ENCODE data around the gene VPS35.

The VPS35 gene

DNA sequence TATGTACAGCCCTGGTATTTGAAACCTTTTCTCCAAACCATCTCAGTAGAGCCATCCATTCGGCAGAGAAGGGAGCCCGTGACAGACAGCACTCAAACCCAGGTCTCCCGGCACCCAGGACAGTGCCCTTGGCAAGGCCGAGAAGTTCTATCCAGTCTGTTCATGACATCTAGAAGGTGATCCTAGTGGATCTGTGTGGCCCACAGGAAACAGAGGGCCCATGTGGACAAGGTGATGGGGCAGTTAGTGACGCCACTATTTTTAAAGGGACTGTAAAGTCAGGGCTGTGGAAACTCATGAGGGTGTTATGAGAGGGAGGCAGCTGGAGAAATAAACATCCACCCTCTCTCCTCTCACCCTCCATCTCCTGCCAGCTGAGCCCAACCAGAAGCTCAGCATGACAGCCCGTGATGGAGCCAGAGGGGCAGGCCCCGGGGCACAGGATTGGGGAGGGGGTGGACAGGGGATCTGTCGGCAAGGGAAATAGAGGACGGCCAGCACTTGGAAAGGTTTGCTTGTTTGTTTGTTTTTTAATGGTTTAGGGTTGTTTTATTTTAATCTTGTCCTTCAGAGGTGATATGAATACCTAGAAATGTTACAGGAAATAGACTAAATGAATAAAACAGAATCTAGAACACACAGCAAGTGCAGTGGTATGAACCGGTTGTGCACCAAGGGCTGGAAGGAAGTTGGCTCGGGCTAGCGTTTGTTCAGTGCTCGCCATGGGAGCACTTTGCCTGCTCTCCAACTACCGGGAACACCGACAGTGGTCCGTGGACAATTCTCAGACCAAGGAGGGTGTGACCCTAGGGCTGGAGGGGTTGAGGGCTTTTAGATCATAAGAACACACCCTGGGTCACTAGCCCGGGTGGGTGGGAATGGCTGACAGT lies 42.1 kb upstream of the VPS35 start:
- H3K4me2 ChIP-seq (ENCODE audit: low read depth, low read length, poor library complexity, severe bottlenecking), result no peak overlapping the region
- H3K9ac ChIP-seq (ENCODE audit: low read depth, low read length, poor library complexity, severe bottlenecking), result no peak overlapping the region
- H3F3A ChIP-seq (ENCODE audit: low read depth), result no peaks in the 10 kb centered on the region
- H3K79me2 ChIP-seq (ENCODE audit: insufficient read depth, low read length), result no peaks in the 10 kb centered on the region
- H3K9me2 ChIP-seq (replicated peaks; ENCODE audit: low read depth, low read length), result no peaks in the 10 kb centered on the region
- no peaks in the 10 kb centered on the region for H3K27me3 ChIP-seq (ENCODE audit: insufficient read depth, low read length, poor library complexity, severe bottlenecking)
- no peaks in the 10 kb centered on the region for H4K20me1 ChIP-seq (ENCODE audit: insufficient read depth, low read length, poor library complexity, severe bottlenecking)
- H2AFZ ChIP-seq (ENCODE audit: low read length), result no peak overlapping the region
- no peak overlapping the region for H3K4me3 ChIP-seq (ENCODE audit: low read length, poor library complexity, severe bottlenecking)
- peaks cover 5% of the 10 kb centered on the region; the same call in 1 of the 2 replicates for H3K9me3 ChIP-seq (ENCODE audit: insufficient read depth, low read depth, low read length)
- TF ChIP-seq, protein P1, sequence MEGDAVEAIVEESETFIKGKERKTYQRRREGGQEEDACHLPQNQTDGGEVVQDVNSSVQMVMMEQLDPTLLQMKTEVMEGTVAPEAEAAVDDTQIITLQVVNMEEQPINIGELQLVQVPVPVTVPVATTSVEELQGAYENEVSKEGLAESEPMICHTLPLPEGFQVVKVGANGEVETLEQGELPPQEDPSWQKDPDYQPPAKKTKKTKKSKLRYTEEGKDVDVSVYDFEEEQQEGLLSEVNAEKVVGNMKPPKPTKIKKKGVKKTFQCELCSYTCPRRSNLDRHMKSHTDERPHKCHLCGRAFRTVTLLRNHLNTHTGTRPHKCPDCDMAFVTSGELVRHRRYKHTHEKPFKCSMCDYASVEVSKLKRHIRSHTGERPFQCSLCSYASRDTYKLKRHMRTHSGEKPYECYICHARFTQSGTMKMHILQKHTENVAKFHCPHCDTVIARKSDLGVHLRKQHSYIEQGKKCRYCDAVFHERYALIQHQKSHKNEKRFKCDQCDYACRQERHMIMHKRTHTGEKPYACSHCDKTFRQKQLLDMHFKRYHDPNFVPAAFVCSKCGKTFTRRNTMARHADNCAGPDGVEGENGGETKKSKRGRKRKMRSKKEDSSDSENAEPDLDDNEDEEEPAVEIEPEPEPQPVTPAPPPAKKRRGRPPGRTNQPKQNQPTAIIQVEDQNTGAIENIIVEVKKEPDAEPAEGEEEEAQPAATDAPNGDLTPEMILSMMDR (conservative IDR thresholded peaks at IDR 0.05; ENCODE audit: low read length), result no peak
- no peak for TF ChIP-seq EZH2phosphoT487 (IDR thresholded peaks at IDR 0.05; ENCODE audit: borderline replicate concordance)
- H3K36me3 ChIP-seq (ENCODE audit: insufficient read depth, low read length), result no peaks in the 10 kb centered on the region
- no peaks in the 10 kb centered on the region for H3K4me1 ChIP-seq (ENCODE audit: insufficient read depth, low read length, poor library complexity, severe bottlenecking)

DNA sequence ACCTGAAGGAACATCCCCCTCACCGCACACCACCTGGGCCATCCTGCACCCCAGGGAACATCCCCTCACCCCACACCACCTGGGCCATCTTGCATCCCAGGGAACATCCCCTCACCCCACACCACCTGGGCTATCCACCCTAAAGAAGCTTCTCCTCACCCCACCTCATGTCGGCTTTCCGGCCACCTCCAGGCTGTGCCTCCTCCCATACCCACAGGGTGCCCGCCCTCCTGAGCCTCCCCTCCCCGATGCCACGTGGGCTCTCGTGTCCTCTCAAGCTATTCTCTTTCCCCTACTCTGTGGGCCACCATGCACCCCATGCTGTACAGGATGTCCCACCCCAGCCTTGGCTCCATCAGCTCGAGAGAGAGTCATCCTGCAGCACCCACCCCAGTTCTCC lies 41.1 kb upstream of the VPS35 start:
- no peaks in the 10 kb centered on the region for H3K36me3 ChIP-seq (ENCODE audit: insufficient read depth, low read length)
- H3K9ac ChIP-seq (ENCODE audit: low read depth, low read length, poor library complexity, severe bottlenecking), result no peak overlapping the region
- TF ChIP-seq EZH2phosphoT487 (IDR thresholded peaks at IDR 0.05; ENCODE audit: borderline replicate concordance), result no peak
- TF ChIP-seq, protein P1 (conservative IDR thresholded peaks at IDR 0.05; ENCODE audit: low read length), result no peak
- H3K9me3 ChIP-seq (ENCODE audit: insufficient read depth, low read depth, low read length), result 0 out of 2 replicates have a peak, but pooled peaks cover 5% of the 10 kb centered on the region
- no peak overlapping the region for H3K4me3 ChIP-seq (ENCODE audit: low read length, poor library complexity, severe bottlenecking)
- no peaks in the 10 kb centered on the region for H3K27me3 ChIP-seq (ENCODE audit: insufficient read depth, low read length, poor library complexity, severe bottlenecking)
- no peaks in the 10 kb centered on the region for H3K9me2 ChIP-seq (replicated peaks; ENCODE audit: low read depth, low read length)
- H3K4me2 ChIP-seq (ENCODE audit: low read depth, low read length, poor library complexity, severe bottlenecking), result no peak overlapping the region
- no peak overlapping the region for H2AFZ ChIP-seq (ENCODE audit: low read length)
- H3K4me1 ChIP-seq (ENCODE audit: insufficient read depth, low read length, poor library complexity, severe bottlenecking), result no peaks in the 10 kb centered on the region
- no peaks in the 10 kb centered on the region for H4K20me1 ChIP-seq (ENCODE audit: insufficient read depth, low read length, poor library complexity, severe bottlenecking)
- H3K79me2 ChIP-seq (ENCODE audit: insufficient read depth, low read length), result no peaks in the 10 kb centered on the region
- no peaks in the 10 kb centered on the region for H3F3A ChIP-seq (ENCODE audit: low read depth)

DNA sequence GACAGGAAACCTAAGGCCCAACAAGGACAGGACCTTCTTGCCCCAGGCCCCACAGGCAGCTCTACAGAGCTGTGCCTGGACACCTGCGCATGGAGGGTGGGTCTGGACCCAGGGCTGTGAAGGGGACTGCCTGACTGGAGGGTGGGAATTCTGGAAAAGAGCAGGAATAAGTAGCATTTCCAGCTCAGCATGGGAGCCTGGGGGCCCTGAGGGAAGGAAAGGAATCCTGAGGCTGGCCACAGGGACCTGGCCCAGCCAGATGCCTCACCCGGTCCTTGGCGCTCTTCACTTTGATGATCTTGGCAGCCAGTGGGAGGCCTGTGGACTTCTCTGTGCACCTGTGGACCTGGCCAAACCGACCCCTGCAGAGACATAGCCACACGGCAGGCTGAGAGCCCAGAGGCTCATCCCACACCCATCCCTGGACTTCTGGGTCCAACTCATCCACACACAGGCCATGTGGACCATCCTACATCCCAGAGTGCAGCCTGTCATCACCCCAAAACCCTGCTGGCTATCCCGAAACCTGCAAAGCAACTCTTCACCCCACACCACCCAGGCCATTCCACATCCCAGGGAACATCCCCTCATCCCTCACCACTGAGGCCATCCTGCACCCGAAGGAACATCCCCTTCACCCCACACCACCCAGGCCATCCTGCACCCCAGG lies 40.5 kb upstream of the VPS35 start:
- no peak for TF ChIP-seq EZH2phosphoT487 (IDR thresholded peaks at IDR 0.05; ENCODE audit: borderline replicate concordance)
- TF ChIP-seq, protein P1 (conservative IDR thresholded peaks at IDR 0.05; ENCODE audit: low read length), result no peak
- no peaks in the 10 kb centered on the region for H3K79me2 ChIP-seq (ENCODE audit: insufficient read depth, low read length)
- no peak overlapping the region for H2AFZ ChIP-seq (ENCODE audit: low read length)

More for the DNA sequence above, 40.5 kb upstream of the VPS35 start:
- H3F3A ChIP-seq (ENCODE audit: low read depth), result no peaks in the 10 kb centered on the region
- H3K4me2 ChIP-seq (ENCODE audit: low read depth, low read length, poor library complexity, severe bottlenecking), result no peak overlapping the region
- no peak overlapping the region for H3K9ac ChIP-seq (ENCODE audit: low read depth, low read length, poor library complexity, severe bottlenecking)
- H3K9me3 ChIP-seq (ENCODE audit: insufficient read depth, low read depth, low read length), result 0 out of 2 replicates have a peak, but pooled peaks cover 5% of the 10 kb centered on the region
- no peaks in the 10 kb centered on the region for H3K36me3 ChIP-seq (ENCODE audit: insufficient read depth, low read length)
- no peak overlapping the region for H3K4me3 ChIP-seq (ENCODE audit: low read length, poor library complexity, severe bottlenecking)
- no peaks in the 10 kb centered on the region for H3K9me2 ChIP-seq (replicated peaks; ENCODE audit: low read depth, low read length)
- no peaks in the 10 kb centered on the region for H3K27me3 ChIP-seq (ENCODE audit: insufficient read depth, low read length, poor library complexity, severe bottlenecking)
- H3K4me1 ChIP-seq (ENCODE audit: insufficient read depth, low read length, poor library complexity, severe bottlenecking), result no peaks in the 10 kb centered on the region
- H4K20me1 ChIP-seq (ENCODE audit: insufficient read depth, low read length, poor library complexity, severe bottlenecking), result no peaks in the 10 kb centered on the region

Data from Loucy (cell line).